CD4-positive, alpha-beta T cell treated with Interleukin-10 for 1 hour (primary cell): Measurements from ENCODE around the gene SH2D6.

Experiments
- DNase-seq: peaks from one replicate; pipeline ENCODE4 v3.0.0-alpha.2; 2020

SH2D6 gene

GRCh38 chr2:85440729-85441128 is 22.2 kb downstream of the SH2D6 start:
- DNase-seq = no peak

DNA sequence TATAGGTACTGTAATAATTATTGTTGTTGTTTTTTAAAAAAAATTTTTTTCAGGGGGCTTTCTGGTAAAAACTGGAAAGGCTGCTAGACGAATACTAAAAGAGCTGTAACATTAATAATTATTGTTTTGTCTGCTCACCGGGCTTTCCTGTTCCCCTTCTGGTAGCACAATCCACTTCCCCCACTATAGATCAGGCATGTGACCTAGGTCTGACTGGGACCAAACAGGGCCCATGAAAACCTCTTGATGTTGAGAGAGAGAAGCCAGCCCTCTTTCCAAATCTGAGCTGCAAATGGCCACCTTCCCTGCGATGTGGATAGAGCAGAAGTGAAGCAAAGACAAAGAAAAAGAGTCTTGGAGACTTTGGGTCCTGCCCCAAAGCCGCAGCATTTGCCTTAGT is 23.4 kb downstream of the SH2D6 start:
- DNase-seq = no peak

- DNase-seq = no peak
Observed at GRCh38 chr2:85444629-85445172, 26.2 kb downstream of the SH2D6 start.

DNA sequence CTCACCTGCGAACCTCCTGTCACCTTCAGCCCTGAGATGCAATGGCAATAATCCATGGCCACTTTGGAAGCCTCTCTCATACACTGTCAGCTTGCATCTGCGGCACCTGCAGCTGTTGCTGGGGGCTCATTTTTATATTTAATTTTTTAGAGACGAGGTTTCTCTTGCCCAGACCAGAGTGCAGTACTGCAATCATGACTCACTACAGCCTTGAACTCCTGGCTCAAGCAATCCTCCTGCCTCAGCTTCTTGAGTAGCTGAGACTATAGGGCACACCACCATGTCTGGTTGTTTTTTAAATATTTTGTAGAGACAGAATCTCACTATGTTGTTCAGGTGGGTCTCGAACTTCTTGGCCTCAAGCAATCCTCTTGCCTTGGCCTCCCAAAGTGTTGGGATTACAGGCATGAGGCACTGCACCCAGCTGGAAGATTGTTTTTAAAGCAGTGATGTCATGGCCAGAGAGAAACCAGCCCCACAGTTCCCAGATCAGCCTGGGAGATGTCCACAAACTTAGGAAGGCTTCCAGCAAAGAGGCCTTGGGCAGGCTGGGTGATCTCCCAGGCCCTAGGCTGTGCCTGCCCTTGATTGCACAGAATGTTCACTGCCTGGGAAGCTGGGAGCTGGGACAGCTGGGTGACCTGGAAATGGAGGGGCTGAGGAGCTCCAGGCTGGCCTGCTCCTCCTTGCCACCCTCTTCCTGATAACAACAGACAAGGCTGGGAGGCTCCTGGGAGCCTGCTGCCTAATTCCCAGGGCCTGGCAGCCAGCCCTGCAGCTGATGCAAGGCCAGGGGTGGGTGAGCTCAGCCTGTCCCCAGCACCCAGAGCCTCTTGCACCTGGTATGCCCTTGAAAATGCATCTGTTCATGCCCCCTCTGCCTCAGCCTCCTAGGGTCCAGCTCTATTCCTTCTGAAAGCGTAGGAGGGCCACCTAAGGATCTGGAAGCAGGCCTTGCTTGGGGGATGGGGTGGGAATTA is 27.1 kb downstream of the SH2D6 start:
- DNase-seq = no peak

- no peak for DNase-seq
Observed at GRCh38 chr2:85446296-85447221, 28.0 kb downstream of the SH2D6 start.

GRCh38 chr2:85447222-85447585 is 28.7 kb downstream of the SH2D6 start:
- DNase-seq = no peak

GRCh38 chr2:85448461-85449213 is 30.1 kb downstream of the SH2D6 start:
- DNase-seq = no peak

DNA sequence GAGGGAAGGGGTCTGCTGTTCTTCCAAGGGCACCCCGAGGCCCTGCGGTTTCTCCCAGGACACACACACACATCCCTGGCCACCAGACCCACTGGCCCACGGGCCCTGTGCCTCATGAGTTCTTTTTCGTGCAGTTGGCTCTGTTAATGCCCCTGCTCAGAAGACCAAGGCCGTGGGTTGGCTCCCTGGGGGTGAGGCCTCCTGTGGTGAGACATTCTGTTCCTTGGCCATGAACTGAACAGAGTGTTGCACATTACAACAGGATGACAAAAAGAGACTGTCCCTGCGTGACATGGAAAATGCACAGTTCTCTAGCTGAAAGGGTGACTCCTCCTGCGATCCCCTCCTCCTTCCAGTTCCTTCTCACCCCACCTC is 30.7 kb downstream of the SH2D6 start:
- no peak for DNase-seq

DNA sequence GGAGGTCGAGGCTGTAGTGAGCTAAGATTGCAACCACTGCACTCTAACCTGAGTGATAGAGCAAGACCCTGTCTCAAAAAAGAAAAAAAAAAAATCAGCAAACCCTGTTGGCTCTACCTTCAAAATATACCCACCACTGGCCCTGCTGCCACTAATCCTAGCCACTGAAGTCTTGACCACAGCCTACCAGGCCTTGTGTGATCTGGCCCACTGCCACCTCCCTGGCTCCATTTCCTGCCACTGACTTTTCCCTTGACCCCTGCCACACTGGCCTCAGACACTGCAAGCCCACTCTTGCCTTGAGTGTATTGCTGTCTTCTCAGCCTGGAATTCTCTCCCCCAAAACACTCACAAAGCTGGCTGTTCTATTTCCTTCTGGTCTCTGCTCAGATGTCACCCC is 33.7 kb downstream of the SH2D6 start:
- DNase-seq = no peak

GRCh38 chr2:85453571-85453970 is 35.1 kb downstream of the SH2D6 start:
- DNase-seq = no peak

GRCh38 chr2:85455552-85456090 is 37.1 kb downstream of the SH2D6 start:
- no peak for DNase-seq

GRCh38 chr2:85457043-85457442 is 38.5 kb downstream of the SH2D6 start:
- DNase-seq = no peak

- no peak for DNase-seq
Observed at GRCh38 chr2:85457877-85458316, 39.4 kb downstream of the SH2D6 start.

DNA sequence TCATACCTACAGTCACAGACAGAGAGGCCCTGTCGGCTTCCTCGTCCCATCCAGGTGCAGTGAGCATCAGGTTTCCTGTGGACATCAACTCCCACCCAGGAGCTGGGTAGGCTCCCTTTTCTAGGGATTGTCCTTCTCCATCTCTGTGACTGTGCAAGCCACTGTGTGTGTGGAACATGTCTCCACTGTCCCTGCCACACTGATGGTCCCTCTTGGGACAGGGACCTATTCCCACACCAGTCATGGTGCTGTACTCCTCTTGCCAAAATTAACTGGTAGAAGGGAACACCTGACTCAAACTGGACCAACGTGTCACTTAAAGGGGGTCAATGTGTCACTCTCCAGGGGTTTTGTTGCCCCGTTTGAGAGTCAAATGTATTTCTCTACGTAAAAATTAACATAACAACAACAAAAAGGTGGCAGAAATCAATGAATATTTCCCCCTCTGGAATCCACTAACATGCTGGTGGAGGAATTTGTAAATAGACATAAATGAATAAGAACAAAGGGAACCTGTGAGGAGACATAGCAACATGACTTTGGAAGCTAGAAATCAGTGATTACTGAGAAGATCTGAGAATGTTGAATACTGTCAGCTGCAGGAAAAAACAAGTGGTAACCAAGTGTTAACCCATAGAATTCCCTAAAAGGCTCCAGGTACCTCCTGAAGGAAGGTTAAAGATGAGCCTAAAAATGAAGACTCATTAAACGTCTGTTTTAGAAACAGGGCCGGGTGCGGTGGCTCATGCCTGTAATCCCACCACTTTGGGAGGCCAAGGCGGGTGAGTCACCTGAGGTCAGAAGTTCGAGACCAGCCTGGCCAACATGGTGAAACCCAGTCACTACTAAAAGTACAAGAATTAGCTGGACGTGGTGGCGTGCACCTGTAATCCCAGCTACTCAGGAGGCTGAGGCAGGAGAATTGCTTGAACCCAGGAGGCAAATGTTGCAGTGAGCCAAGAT is 40.4 kb downstream of the SH2D6 start:
- DNase-seq = no peak

DNA sequence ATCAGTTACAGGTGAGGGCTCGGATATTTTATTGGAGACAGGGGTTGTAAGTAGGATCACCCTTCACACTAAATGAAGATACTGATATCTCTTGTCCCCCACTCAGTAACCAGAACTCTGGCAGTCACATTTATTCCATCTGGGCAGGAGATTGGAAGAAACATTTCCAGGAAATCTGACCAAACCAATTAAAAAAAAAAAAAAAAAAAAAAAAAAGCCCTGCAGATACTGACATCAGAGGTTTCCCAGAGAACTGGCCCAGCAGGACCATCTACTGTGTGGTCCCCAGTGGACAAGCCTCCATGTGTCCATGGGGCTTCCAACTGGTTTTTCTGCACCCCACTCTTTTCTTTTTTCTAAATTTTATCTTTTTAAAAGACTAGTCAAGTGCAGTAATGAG is 41.3 kb downstream of the SH2D6 start:
- DNase-seq = no peak

- no peak for DNase-seq
Observed at GRCh38 chr2:85462322-85462721, 43.8 kb downstream of the SH2D6 start.

DNA sequence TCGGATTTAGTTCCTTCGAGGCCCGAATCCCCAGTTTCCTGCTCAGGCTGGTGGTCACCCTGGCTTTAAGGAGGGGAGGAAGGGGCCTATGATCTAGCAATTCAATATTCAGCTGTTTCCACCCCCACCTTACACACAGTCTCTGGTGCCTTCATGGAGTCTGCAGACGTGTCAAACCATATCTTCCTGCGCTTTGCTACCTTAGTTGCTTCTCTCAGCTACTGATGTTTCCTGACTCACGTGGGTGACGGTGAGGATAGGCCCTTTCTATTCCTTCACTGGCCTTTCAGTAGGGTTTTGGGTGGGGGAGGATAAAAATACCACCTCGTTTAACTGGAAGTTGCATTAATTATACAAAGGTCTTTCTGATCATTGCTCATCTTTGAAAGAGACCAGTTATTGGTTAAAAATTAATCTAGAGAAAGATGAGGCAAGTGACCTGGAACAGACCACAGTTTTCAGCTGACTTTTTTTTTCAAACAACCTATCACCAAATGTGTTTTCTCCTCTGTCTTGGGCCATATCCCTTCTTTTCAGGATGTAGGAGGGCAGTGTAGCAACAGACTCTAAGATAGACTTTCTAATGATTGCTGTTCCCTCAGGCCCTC is 49.7 kb downstream of the SH2D6 start:
- no peak for DNase-seq

GRCh38 chr2:85468704-85469349 is 50.3 kb downstream of the SH2D6 start:
- DNase-seq = no peak

DNA sequence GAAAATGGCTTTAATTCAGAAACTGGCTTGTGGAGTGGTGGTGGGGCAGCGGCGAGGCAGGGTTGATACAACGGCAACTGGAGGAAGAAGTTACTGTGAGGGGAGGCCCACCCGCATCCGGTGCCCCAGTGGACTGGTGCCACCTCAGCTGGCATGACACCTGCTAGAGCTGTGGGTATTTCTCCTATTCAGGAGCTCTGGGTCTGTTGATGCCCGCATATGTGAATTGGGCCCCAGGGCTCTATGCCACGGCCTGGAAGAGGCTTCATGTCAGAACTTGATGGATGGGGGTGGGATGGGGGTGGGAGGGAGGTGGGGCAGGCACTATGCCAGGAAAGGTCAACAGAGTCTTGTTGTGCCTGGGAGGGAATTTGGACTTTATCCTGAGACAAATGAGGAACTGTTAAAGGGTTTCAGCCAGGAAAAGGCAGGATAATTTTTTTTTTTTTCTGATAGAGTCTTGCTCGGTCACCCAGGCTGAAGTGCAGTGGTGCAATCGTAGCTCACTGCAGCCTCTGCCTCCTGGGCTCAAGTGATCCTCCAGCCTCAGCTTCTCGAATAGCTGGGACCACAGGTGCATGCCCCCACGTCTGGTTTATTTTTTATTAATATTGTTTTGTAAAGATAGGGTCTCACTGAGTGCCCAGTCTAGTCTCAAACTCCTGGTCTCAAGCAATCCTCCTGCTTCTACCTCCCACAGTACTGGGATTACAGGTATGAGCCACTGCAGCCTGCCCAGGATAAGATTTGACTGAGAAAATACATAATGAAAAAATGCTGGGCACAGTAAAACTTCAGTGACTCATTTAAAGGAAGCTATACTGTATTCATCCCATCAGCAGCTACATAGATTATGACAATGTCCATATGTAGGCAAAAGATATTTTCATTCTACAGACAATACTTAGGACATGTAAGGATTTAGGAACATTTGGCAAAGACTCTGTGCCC is 52.6 kb downstream of the SH2D6 start:
- no peak for DNase-seq
